Epidermal melanocyte (primary cell): ENCODE measurements around the gene PTPRQ.
"Not testable (repeated sequence)": the region's sequence is repeated elsewhere in the genome, so short reads cannot be mapped to it uniquely, and the experiment has no call there.

Experiments used
- DNase-seq: peaks from one replicate; pipeline ENCODE4 v3.0.0; 2011; ENCODE audit warnings: low spot score; ENCODE audit not compliant: insufficient read length

Gene PTPRQ

GRCh38 chr12:80641936-80642335 is 197.9 kb downstream of the PTPRQ start:
- DNase-seq = no peak

- no peak for DNase-seq
Observed at GRCh38 chr12:80643961-80644360, 199.9 kb downstream of the PTPRQ start.

- no peak for DNase-seq
Observed at GRCh38 chr12:80648881-80649280, 204.8 kb downstream of the PTPRQ start.

GRCh38 chr12:80655751-80656150 is 211.7 kb downstream of the PTPRQ start:
- DNase-seq = no peak

GRCh38 chr12:80659512-80660063 is 215.6 kb downstream of the PTPRQ start:
- DNase-seq = no peak

- DNase-seq = no peak
Observed at GRCh38 chr12:80662586-80662985, 218.6 kb downstream of the PTPRQ start.

GRCh38 chr12:80670214-80670613 is 226.2 kb downstream of the PTPRQ start:
- DNase-seq = no peak

GRCh38 chr12:80676042-80676636 is 232.1 kb downstream of the PTPRQ start:
- DNase-seq = not testable (repeated sequence)

GRCh38 chr12:80676856-80677255 is 232.8 kb downstream of the PTPRQ start:
- no peak for DNase-seq

- no peak for DNase-seq
Observed at GRCh38 chr12:80677994-80678393, 234.0 kb downstream of the PTPRQ start.

GRCh38 chr12:80679346-80680131 is 235.5 kb downstream of the PTPRQ start:
- DNase-seq = no peak

- DNase-seq = no peak
Observed at GRCh38 chr12:80681287-80681686, 237.3 kb downstream of the PTPRQ start.

GRCh38 chr12:80681786-80682185 is 237.8 kb downstream of the PTPRQ start:
- DNase-seq = no peak

- no peak for DNase-seq
Observed at GRCh38 chr12:80684077-80684495, 240.1 kb downstream of the PTPRQ start.

- DNase-seq = no peak
Observed at GRCh38 chr12:80690090-80690489, 246.1 kb downstream of the PTPRQ start.

- no peak for DNase-seq
Observed at GRCh38 chr12:80690513-80690912, 246.5 kb downstream of the PTPRQ start.

- DNase-seq = no peak
Observed at GRCh38 chr12:80692114-80692513, 248.1 kb downstream of the PTPRQ start.

- DNase-seq = no peak
Observed at GRCh38 chr12:80697270-80697887, 253.3 kb downstream of the PTPRQ start.

- DNase-seq = no peak
Observed at GRCh38 chr12:80698256-80698655, 254.2 kb downstream of the PTPRQ start.

GRCh38 chr12:80698847-80699542 is 255.0 kb downstream of the PTPRQ start:
- no peak for DNase-seq

- no peak for DNase-seq
Observed at GRCh38 chr12:80700327-80700726, 256.3 kb downstream of the PTPRQ start.

GRCh38 chr12:80701388-80701787 is 257.4 kb downstream of the PTPRQ start:
- no peak for DNase-seq
